ENCODE results near the gene DLG5. TPM values are rescaled to one million over a fixed set of nuclear protein-coding genes. Genes with fewer than 3 reads are reported as not detected.

The DLG5 gene
- total and polyA plus RNA-seq, 9 of the 15 experiments (the other 6 are each of a cell fraction or from before 2014, with no cell fraction given), result 1.4 to 26.8 (median 11.2) TPM

DNA sequence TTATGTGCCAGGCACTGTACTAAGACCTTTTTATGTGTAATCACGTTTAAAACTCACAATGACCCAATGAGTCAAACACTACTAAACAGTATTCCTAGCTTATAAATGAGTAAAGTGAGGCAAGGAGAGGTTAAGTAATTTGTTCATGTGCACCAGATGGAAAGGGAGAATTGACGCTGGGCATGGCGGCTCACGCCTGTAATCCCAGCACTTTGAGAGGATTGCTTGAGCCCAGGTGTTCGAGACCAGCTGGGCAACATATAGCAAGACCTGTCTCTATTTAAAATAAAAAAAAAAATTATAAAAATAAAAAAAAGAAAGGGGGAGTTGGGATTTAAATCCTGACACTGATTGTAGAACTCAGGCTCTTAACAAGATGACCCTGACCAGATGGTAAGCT is 46.7 kb upstream of the DLG5 start:
- CTCF ChIA-PET (ENCODE audit: low intra/inter-chr PET ratio), result interaction anchor here (0.7 kb wide), 1 partner anchor 83 kb away, joined by 3 read pairs; no protein-coding TSS in a partner anchor
- in situ Hi-C loops (cut with MboI), result loop anchor here (5.0 kb wide), 2 partner anchors 66 to 116 kb away; no protein-coding TSS in a partner anchor
- H3K9me1 ChIP-seq (ENCODE audit: control insufficient read depth, insufficient read depth, low read length), result no peaks in the 10 kb centered on the region

More for the DNA sequence above, 46.7 kb upstream of the DLG5 start:
- Histone ChIP-seq H3K36me3 (ENCODE audit: control insufficient read depth, insufficient read depth, low read length) (peaks cover 48% of the 10 kb centered on the region), H3K4me3 (no peak overlapping the region), H4K20me1 (replicated peaks; ENCODE audit: control insufficient read depth, insufficient read depth, low read length) (no peaks in the 10 kb centered on the region), H2AFZ (ENCODE audit: low read depth, low read length) (no peak overlapping the region), H3K4me1 (replicated peaks in 1 of 2; ENCODE audit: control insufficient read depth in 2 of 2, insufficient read depth in 2 of 2, low read length in 2 of 2) (peaks cover 21 to 27% of the 10 kb centered on the region in 2 experiments; a peak in 4 of 5 replicates), H3K27ac (ENCODE audit: extremely low read depth, low read depth, low read length) (no peak overlapping the region; the same call in 2 of the 3 replicates), H3K27me3 (ENCODE audit: control insufficient read depth in 2 of 2, insufficient read depth in 2 of 2, low read length in 2 of 2) (no peaks in the 10 kb centered on the region), H3K79me2 (ENCODE audit: control insufficient read depth, insufficient read depth, low read length) (no peaks in the 10 kb centered on the region), H3K9me3 (replicated peaks; ENCODE audit: control insufficient read depth, insufficient read depth, low read depth, low read length) (no peaks in the 10 kb centered on the region), H3K4me2 (ENCODE audit: insufficient read depth, low read length) (no peak overlapping the region), H3K9ac (ENCODE audit: insufficient read depth in 1 of 2, low read depth in 2 of 2, low read length in 2 of 2) (no peak overlapping the region)
- FAIRE-seq (no peak), DNase-seq (ENCODE audit: extremely low read depth in 1 of 4, low spot score in 3 of 4) (no peak), ATAC-seq (no peak)
- TF ChIP-seq, protein P1, sequence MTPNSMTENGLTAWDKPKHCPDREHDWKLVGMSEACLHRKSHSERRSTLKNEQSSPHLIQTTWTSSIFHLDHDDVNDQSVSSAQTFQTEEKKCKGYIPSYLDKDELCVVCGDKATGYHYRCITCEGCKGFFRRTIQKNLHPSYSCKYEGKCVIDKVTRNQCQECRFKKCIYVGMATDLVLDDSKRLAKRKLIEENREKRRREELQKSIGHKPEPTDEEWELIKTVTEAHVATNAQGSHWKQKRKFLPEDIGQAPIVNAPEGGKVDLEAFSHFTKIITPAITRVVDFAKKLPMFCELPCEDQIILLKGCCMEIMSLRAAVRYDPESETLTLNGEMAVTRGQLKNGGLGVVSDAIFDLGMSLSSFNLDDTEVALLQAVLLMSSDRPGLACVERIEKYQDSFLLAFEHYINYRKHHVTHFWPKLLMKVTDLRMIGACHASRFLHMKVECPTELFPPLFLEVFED (CRISPR knock-in tag; conservative IDR thresholded peaks at IDR 0.05), result no peak
- TF ChIP-seq, protein P2, sequence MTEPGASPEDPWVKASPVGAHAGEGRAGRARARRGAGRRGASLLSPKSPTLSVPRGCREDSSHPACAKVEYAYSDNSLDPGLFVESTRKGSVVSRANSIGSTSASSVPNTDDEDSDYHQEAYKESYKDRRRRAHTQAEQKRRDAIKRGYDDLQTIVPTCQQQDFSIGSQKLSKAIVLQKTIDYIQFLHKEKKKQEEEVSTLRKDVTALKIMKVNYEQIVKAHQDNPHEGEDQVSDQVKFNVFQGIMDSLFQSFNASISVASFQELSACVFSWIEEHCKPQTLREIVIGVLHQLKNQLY (CRISPR knock-in tag; conservative IDR thresholded peaks at IDR 0.05), result no peak
- no peak for TF ChIP-seq ZNF217 (CRISPR knock-in tag; IDR thresholded peaks at IDR 0.05)
- no peak for TF ChIP-seq ZNF184 (CRISPR knock-in tag; IDR thresholded peaks at IDR 0.05)
- TF ChIP-seq ZNF146 (CRISPR knock-in tag; IDR thresholded peaks at IDR 0.05; ENCODE audit: unreplicated experiment), result no peak
- 85% methylated on average over 5 of the region's 5 CpGs for WGBS (ENCODE audit: insufficient coverage, low coverage, missing lambda C conversion rate)
- POLR2A ChIA-PET, result interaction anchor here (0.6 to 1.6 kb wide), 6 partner anchors 14 to 126 kb away, joined by 3 to 5 read pairs (median 3); no protein-coding TSS in a partner anchor
- no TSS peak for BruUV-seq (replicated peaks)
- intact Hi-C loops (cut with micrococcal nuclease), result loop anchor here (5.0 kb wide), 3 partner anchors 46 to 251 kb away; partner anchors contain the start of gene DLG5
